MM.1S (cell line): ENCODE data around the gene DNA2.

Source experiments
- EZH2 ChIP-seq: fragments of 300-600 bp; sonication (generic); optimal IDR thresholded peaks from 2 replicates; pipeline ENCODE3; 2017; ENCODE audit warnings: low read depth, mild to moderate bottlenecking, antibody characterized with exemption, low read length, mixed read lengths
- TF ChIP-seq, protein P1 (sequence below): fragments of 300-600 bp; sonication (generic); IDR thresholded peaks from 2 replicates; pipeline ENCODE4 v1.5.1; 2016; ENCODE audit warnings: antibody characterized with exemption, low read length, mixed read lengths

DNA sequence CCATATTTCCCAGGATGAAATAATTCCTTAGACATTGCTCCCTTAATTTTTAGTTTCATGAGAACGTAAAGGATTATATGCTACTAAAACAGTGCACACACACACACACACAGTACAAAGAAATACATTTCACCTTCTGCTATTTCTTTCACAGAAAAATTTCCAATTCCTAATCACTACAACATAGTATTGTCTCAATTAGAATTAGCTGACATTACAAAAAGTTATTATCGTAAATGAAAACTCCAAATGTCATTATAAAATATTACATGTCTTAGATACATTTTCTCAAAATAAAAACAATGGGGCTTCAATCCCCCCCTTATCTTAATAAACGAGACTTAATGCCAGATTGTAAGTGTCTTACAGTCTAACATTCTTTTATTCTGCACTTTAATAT is 52.4 kb downstream of the DNA2 start:
- TF ChIP-seq, protein P1, sequence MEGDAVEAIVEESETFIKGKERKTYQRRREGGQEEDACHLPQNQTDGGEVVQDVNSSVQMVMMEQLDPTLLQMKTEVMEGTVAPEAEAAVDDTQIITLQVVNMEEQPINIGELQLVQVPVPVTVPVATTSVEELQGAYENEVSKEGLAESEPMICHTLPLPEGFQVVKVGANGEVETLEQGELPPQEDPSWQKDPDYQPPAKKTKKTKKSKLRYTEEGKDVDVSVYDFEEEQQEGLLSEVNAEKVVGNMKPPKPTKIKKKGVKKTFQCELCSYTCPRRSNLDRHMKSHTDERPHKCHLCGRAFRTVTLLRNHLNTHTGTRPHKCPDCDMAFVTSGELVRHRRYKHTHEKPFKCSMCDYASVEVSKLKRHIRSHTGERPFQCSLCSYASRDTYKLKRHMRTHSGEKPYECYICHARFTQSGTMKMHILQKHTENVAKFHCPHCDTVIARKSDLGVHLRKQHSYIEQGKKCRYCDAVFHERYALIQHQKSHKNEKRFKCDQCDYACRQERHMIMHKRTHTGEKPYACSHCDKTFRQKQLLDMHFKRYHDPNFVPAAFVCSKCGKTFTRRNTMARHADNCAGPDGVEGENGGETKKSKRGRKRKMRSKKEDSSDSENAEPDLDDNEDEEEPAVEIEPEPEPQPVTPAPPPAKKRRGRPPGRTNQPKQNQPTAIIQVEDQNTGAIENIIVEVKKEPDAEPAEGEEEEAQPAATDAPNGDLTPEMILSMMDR = no peak
- no peak for TF ChIP-seq EZH2
